Astrocyte of the spinal cord (primary cell): Measurements from ENCODE around the gene C2CD3.
"Not testable (repeated sequence)": the region's sequence is repeated elsewhere in the genome, so short reads cannot be mapped to it uniquely, and the experiment has no call there.

Experiments used
- DNase-seq: peaks from one replicate; pipeline ENCODE4 v3.0.0; 2011; ENCODE audit warnings: low read depth, low spot score
- H3K4me3 ChIP-seq: 2 replicates; pipeline ENCODE4 v1.5.1; 2011; ENCODE audit warnings: low read depth, mild to moderate bottlenecking, low read length, moderate library complexity
- in situ Hi-C: cut with HindIII; loops from 2 replicates; pipeline ENCODE4 v1.10.0; 2017; ENCODE audit warnings: low sequenced_read_pairs
- TF ChIP-seq, protein P1 (sequence below): IDR thresholded peaks from 2 replicates; pipeline ENCODE4 v1.5.1; 2012; ENCODE audit warnings: low read depth, mild to moderate bottlenecking, low read length, inconsistent platforms

The C2CD3 gene

DNA sequence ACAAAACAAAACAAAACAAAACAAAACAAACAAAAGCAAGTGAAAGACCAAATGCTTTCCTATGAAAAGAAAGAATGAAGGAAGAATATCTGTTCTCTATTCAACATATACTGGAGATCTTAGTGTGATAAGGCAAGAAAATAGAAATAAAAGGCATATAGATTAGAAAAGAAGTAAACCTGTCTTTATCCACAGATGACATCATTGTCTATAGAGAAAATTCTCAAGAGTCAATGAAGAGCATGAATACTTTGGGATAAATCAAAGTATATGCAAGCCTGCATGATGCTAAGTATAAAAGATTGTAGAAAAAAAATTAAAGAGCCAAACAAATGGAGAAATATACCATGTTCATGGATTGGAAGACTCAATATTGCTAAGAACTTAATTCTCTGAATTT lies 17.6 kb downstream of the C2CD3 start:
- DNase-seq, result no peak
- TF ChIP-seq, protein P1, sequence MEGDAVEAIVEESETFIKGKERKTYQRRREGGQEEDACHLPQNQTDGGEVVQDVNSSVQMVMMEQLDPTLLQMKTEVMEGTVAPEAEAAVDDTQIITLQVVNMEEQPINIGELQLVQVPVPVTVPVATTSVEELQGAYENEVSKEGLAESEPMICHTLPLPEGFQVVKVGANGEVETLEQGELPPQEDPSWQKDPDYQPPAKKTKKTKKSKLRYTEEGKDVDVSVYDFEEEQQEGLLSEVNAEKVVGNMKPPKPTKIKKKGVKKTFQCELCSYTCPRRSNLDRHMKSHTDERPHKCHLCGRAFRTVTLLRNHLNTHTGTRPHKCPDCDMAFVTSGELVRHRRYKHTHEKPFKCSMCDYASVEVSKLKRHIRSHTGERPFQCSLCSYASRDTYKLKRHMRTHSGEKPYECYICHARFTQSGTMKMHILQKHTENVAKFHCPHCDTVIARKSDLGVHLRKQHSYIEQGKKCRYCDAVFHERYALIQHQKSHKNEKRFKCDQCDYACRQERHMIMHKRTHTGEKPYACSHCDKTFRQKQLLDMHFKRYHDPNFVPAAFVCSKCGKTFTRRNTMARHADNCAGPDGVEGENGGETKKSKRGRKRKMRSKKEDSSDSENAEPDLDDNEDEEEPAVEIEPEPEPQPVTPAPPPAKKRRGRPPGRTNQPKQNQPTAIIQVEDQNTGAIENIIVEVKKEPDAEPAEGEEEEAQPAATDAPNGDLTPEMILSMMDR, result no peak
- H3K4me3 ChIP-seq, result no peak overlapping the region
- in situ Hi-C loops, result no loop called here

DNA sequence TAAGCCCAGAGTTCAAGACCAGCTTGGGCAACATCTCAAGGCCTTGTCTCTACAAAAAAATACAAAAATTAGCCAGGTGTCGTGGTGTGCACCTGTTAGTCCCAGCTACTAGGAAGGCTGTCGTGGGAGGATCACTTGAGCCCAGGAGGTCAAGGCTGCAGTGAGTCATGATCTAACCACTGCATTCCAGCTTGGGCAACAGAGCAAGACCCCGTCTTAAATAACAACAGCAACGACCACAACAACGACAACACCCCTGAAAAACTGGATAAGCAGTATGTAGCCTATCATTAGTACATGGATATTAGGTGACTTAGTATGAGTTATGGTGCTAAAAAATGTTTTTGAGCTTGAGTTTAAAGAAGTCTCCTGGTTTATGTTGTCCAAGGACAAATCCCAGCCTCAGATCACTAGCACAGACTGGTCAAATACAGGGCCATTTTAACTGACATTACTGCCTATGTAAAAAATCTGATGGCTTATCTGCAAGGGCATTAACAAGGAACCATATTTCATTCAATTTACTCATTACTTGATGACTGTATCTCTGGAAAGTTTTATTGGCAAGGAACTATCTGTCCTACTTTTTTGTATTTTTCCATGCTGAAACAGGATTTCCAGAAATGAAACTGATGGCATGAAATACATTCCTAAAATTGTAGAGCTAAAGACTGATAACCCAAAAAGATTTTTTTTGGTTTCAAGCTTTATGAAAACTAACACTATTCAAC lies 23.4 kb downstream of the C2CD3 start:
- DNase-seq, result peak; percentile 29
- TF ChIP-seq, protein P1, result no peak
- in situ Hi-C loops, result no loop called here
- no peak overlapping the region for H3K4me3 ChIP-seq

DNA sequence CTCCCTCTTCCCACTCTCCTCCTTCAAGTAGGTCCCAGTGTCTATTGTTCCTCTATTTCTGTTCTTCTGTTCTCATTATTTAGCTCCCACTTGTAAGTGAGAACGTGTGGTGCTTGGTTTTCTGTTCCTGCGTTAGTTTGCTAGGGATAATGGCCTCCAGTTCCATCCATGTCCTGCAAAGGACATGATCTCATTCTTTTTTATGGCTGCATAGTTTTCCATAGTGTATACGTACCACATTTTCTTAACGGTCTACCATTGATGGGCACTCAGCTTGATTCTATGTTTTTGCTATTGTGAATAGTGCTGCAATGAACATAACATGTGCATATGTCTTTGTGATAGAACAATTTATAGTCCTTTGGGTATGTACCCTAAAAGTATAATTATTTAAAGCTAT lies 26.2 kb downstream of the C2CD3 start:
- TF ChIP-seq, protein P1, result no peak
- no peak overlapping the region for H3K4me3 ChIP-seq
- DNase-seq, result no peak
- in situ Hi-C loops, result no loop called here

DNA sequence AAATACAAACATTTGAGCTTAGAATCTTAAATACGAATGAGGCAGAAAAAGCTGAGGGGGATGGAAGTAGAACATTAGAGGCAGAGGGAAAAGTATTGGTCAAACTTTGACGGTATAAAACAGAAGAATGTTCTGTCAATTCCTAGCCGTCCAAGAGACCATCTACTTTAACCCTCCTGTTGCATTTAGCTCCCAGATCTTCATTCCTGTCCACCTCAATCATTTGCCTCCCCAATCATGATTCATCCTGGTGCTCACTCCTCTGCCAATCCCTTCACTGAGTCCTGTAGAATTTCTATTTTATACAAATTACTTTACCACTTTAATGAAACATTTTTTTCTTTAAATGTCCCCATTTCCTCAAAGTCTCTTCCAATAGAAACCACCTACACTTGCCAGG lies 28.2 kb downstream of the C2CD3 start:
- in situ Hi-C loops, result no loop called here

DNA sequence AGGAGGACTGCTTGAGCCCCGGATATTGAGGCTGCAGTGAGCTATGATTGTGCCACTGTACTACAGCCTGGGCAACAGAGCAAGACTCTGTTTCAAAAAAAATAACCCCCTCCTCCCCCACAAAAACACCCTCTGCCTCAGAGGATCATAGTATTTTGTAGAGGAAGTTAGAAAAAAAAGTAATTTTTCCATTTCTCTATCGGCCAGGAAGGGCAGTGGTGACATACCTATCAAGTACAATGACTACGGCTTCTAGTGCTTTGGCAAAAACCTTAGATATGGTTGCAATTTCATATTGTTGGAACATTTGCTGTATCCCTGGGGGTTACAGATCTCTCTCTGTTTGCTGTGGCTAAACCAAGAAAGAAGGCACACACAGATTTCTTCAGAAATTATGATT lies 28.9 kb downstream of the C2CD3 start:
- in situ Hi-C loops, result no loop called here
- TF ChIP-seq, protein P1, result no peak
- DNase-seq, result no peak
- H3K4me3 ChIP-seq, result no peak overlapping the region

More for the DNA sequence above, 28.2 kb downstream of the C2CD3 start:
- TF ChIP-seq, protein P1, result no peak
- no peak overlapping the region for H3K4me3 ChIP-seq
- peak; percentile 40 for DNase-seq

DNA sequence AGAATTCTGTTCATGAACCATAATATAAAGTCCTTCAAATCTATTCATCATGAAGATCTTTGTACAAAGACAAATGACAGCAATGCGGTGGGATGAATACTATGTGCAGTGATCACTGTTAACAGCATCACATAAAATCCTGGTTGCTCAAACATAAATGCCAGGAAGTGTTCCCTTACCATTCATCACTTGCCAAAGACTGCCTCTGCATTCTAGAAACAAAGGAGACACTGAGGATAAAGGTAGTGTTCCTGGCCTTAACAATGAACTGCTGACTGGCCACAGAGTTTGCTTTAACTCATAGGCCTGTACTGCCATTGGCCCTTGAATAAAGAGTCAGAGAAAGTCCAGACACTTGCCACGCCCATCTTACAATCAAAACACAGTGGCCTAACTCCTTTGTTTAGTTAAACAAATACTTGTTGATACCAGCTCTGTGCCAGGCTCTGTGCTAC lies 29.5 kb downstream of the C2CD3 start:
- TF ChIP-seq, protein P1, result no peak
- DNase-seq, result peak; percentile 32
- in situ Hi-C loops, result no loop called here
- H3K4me3 ChIP-seq, result no peak overlapping the region

DNA sequence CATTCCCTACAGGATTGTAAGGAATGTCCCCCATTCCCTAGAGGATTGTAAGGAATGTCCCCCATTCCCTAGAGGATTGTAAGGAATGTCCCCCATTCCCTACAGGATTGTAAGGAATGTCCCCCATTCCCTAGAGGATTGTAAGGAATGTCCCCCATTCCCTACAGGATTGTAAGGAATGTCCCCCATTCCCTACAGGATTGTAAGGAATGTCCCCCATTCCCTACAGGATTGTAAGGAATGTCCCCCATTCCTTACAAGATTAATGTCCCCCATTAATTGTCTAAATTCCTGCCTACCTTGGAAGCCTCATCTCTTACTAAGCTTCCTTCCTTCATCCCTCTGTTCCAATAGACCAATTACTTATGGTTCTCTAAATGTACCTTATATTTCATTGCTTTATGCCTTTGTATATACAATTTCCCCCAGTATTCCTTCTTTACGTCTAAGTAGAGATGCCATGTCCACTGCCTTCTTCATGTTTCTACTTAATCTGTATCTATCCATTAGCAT lies 30.8 kb downstream of the C2CD3 start:
- in situ Hi-C loops, H3K4me3 ChIP-seq, DNase-seq: not testable (repeated sequence)
